Parathyroid adenoma (tissue), 2 donors: ENCODE results near the gene ZNF595.
A peak's percentile ranks its signal among the peaks of the same experiment; 100 is the strongest.
"Not testable (repeated sequence)": the region's sequence is repeated elsewhere in the genome, so short reads cannot be mapped to it uniquely, and the experiment has no call there.

Experiments
- H2AFZ ChIP-seq: fragments of 300-600 bp; sonication (generic); one replicate; pipeline ENCODE4 v1.7.0; 2017; ENCODE audit warnings: antibody characterized with exemption, mild to moderate bottlenecking
- H3K27ac ChIP-seq: fragments of 300-600 bp; sonication (generic); one replicate; pipeline ENCODE4 v1.7.0; 2017
- H3K27me3 ChIP-seq: fragments of 300-600 bp; sonication (generic); one replicate; pipeline ENCODE4 v1.7.0; 2017; ENCODE audit warnings: low read length; ENCODE audit not compliant: control insufficient read depth, insufficient read depth
- H3K36me3 ChIP-seq: fragments of 300-600 bp; sonication (generic); one replicate; pipeline ENCODE4 v1.7.0; 2017; ENCODE audit warnings: low read length; ENCODE audit not compliant: control insufficient read depth, insufficient read depth
- H3K4me1 ChIP-seq: fragments of 300-600 bp; sonication (generic); one replicate; pipeline ENCODE4 v1.7.0; 2017; ENCODE audit warnings: control low read depth
- H3K4me2 ChIP-seq: fragments of 300-600 bp; sonication (generic); one replicate; pipeline ENCODE4 v1.7.0; 2017; ENCODE audit warnings: low read length
- H3K4me3 ChIP-seq: fragments of 300-600 bp; sonication (generic); one replicate; pipeline ENCODE4 v1.7.0; 2017; ENCODE audit warnings: low read depth, low read length
- H3K79me2 ChIP-seq: fragments of 300-600 bp; sonication (generic); one replicate; pipeline ENCODE4 v1.7.0; 2017; ENCODE audit warnings: control low read depth
- H3K9ac ChIP-seq: fragments of 300-600 bp; sonication (generic); one replicate; pipeline ENCODE4 v1.7.0; 2017; ENCODE audit warnings: mild to moderate bottlenecking
- H3K9me3 ChIP-seq: fragments of 300-600 bp; sonication (generic); one replicate; pipeline ENCODE4 v1.7.0; 2017; ENCODE audit warnings: low read length; ENCODE audit not compliant: control insufficient read depth
- donor health status: primary hyperparathyroidism.

The ZNF595 gene

GRCh38 chr4:28767-29542 is 24.2 kb upstream of the ZNF595 start:
- H3K9ac ChIP-seq, H3K36me3 ChIP-seq, H3K4me2 ChIP-seq, H3K79me2 ChIP-seq, H3K27ac ChIP-seq, H3K4me1 ChIP-seq, H3K9me3 ChIP-seq, H3K4me3 ChIP-seq, H2AFZ ChIP-seq, H3K27me3 ChIP-seq: not testable (repeated sequence)

DNA sequence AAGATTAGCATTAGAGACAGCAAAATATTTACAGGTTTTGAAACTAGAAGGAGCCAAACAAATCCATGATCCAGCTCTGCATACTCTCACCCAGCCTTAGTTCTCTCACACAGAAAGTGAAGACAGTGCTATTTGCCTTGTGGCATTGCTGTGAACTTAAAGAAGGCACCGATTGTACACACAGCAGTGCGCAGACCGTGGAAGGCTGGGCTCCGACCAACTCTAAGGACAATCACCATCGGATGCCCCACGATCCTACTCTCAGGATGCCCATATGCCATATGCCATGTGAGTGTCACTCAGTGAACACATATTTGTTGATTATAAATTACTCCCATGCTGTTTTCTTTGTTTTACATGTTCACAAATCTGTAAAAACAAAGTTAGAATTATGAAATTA is 19.8 kb upstream of the ZNF595 start:
- H3K27ac ChIP-seq, H2AFZ ChIP-seq, H3K36me3 ChIP-seq, H3K9me3 ChIP-seq, H3K79me2 ChIP-seq, H3K27me3 ChIP-seq, H3K4me2 ChIP-seq, H3K9ac ChIP-seq, H3K4me1 ChIP-seq, H3K4me3 ChIP-seq: not testable (repeated sequence)

DNA sequence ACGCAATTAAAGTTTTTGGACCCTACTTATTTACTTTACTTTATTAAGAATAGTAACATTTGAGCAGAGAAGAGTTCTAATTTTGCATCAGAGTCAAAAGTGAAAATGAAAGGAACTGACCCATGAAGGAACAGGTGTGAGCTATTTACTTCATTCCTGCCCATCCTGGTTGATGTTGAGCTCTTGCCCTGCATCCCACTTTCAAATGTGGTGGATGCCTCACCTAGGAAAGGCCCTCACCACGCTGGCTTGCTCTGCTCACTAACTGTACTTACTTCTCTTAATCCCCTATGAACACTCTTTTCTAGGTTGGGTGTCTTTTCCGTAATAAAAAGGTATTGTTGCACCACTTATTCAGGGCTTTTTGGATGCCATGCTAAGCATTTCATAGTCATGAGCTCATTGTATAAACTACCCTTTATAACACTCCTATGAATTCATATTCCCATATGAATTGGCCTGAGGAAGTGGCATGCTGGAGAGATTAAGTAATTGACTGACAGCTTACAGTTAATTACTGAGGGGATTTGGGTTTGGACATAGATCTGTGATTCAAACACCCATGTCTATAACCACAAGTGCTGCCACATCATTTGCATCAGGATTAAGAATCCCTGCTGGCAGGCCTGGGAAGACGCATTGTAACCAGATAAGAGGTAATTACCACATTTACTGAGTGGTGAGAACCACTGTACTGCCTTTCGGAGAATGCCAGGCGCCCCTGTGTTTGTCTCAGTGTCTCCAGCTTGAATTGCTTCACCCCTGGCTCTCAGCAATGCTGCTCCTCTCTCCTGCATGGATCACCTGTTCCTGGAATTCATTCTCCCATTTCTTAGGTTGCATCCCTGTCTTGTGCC is 16.3 kb upstream of the ZNF595 start:
- not testable (repeated sequence) for H3K4me2 ChIP-seq, H3K27me3 ChIP-seq, H3K36me3 ChIP-seq, H3K4me3 ChIP-seq, H3K79me2 ChIP-seq, H3K4me1 ChIP-seq, H3K9ac ChIP-seq, H3K9me3 ChIP-seq, H2AFZ ChIP-seq, H3K27ac ChIP-seq

DNA sequence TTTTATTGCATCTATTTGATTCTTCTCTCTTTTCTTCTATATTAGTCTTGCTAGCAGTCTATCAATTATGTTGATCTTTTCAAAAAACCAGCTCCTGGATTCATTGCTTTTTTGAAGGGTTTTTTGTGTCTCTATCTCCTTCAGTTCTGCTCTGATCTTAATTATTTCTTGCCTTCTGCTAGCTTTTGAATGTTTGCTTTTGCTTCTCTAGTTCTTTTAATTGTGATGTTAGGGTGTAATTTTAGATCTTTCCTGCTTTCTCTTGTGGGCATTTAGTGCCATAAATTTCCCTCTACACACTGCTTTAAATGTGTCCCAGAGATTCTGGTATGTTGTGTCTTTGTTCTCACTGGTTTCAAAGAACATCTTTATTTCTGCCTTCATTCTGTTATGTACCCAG is 14.9 kb upstream of the ZNF595 start:
- not testable (repeated sequence) for H3K79me2 ChIP-seq, H3K4me1 ChIP-seq, H3K27ac ChIP-seq, H3K4me3 ChIP-seq, H3K27me3 ChIP-seq, H2AFZ ChIP-seq, H3K36me3 ChIP-seq, H3K9me3 ChIP-seq, H3K9ac ChIP-seq, H3K4me2 ChIP-seq

GRCh38 chr4:43375-43774 is 9.7 kb upstream of the ZNF595 start:
- not testable (repeated sequence) for H3K36me3 ChIP-seq, H3K27me3 ChIP-seq, H3K27ac ChIP-seq, H3K4me1 ChIP-seq, H3K4me3 ChIP-seq, H3K4me2 ChIP-seq, H2AFZ ChIP-seq, H3K9ac ChIP-seq, H3K79me2 ChIP-seq, H3K9me3 ChIP-seq

DNA sequence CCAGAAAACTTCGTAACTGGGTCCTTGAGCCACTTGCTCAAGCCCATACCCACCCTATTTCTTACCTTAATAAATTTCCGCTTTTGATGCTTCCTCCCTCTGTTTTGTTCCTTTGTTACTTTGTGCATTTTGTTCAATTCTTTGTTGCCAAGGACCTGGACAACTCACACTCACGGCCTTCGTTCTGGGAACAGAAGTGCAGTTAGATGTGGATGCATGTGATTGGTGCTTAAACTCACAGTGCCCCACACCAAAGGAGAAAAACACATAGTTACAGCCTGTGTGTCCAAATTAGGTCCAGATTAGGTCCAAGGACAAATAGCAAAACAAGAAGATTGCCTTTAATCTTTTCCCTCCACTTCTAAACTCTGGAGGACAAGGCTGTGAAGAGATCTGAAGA is 1.9 kb upstream of the ZNF595 start:
- not testable (repeated sequence) for H3K27me3 ChIP-seq, H3K4me1 ChIP-seq, H2AFZ ChIP-seq, H3K79me2 ChIP-seq, H3K4me3 ChIP-seq, H3K4me2 ChIP-seq, H3K27ac ChIP-seq, H3K9ac ChIP-seq, H3K9me3 ChIP-seq, H3K36me3 ChIP-seq

- H3K27me3 ChIP-seq, H3K4me1 ChIP-seq, H3K4me3 ChIP-seq, H3K9ac ChIP-seq, H3K36me3 ChIP-seq, H3K27ac ChIP-seq, H2AFZ ChIP-seq, H3K4me2 ChIP-seq, H3K79me2 ChIP-seq, H3K9me3 ChIP-seq: not testable (repeated sequence)
Measured at GRCh38 chr4:51655-52277, 1.4 kb upstream of the ZNF595 start.

DNA sequence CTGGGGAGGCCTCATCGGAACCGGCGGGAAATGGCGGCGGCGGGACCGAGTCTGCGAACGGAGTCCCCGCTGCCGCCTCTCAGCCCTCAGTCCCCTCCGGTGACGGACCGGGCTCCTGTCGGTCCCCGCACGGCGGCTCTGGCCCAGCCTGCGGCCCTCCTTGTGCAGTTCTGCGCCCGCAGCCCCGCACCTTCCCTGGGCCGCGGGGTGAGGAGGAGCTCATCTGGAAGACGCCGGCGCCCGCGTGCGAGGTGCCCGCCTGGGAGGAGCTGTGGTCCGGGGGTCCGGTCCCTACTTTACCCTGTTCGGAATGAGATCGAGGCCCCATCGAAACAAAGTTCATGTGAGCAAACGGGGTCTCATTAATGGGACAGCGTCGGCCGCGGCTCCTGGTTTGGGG is 400 bp downstream of the ZNF595 start:
- H3K36me3 ChIP-seq, H3K27me3 ChIP-seq, H3K9ac ChIP-seq, H3K79me2 ChIP-seq, H3K4me2 ChIP-seq, H3K4me1 ChIP-seq, H2AFZ ChIP-seq, H3K9me3 ChIP-seq: not testable (repeated sequence)
- Histone ChIP-seq H3K4me3 (peak overlapping the region; percentile 42), H3K27ac (peak overlapping the region; percentile 29)

DNA sequence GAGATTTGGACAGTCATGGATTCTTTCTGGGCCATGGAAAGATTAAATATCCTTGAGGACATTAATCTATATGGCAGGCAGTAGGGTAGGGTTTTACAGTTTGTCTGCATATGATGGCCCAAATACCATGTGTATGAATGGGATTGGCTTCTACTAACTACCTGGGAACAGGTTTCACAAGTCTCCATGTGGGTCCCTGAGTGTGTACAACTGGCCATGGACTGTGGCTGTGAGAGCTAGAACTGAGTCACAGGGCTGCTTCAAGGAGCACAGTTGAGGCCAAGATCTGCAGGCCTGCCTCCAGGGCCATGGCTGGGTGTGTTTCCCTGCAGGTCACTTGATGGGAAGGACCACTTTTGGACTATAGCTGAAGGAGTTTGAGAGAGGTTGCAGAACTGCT is 11.6 kb downstream of the ZNF595 start:
- not testable (repeated sequence) for H3K4me1 ChIP-seq, H3K4me2 ChIP-seq, H3K9me3 ChIP-seq, H3K36me3 ChIP-seq, H3K27ac ChIP-seq, H3K79me2 ChIP-seq, H3K27me3 ChIP-seq, H3K4me3 ChIP-seq, H3K9ac ChIP-seq, H2AFZ ChIP-seq
